ENCODE data around the gene ANKH. TPM values are rescaled to one million over a fixed set of nuclear protein-coding genes. Genes with fewer than 3 reads are reported as not detected.

ANKH gene
- total RNA-seq, 1 experiment from 2014 or later: 13.9 TPM

GRCh38 chr5:14873790-14874189 lies 2.2 kb upstream of the ANKH start:
- Histone ChIP-seq H3K36me3 (ENCODE audit: insufficient read depth, low read length, poor library complexity, severe bottlenecking) (no peaks in the 10 kb centered on the region), H3K4me1 (ENCODE audit: insufficient read depth, low read length, poor library complexity, severe bottlenecking) (peaks cover 5% of the 10 kb centered on the region), H3K27me3 (replicated peaks; ENCODE audit: insufficient read depth, low read depth, low read length, poor library complexity) (peaks cover 58% of the 10 kb centered on the region), H3K4me3 (ENCODE audit: low read depth, low read length, poor library complexity, severe bottlenecking) (no peak overlapping the region), H3K27ac (ENCODE audit: low read depth, low read length, poor library complexity, severe bottlenecking) (no peak overlapping the region), H3K9me3 (ENCODE audit: low read depth, low read length, poor library complexity, severe bottlenecking) (no peaks in the 10 kb centered on the region)
- CTCF ChIA-PET: no interaction called here
- POLR2A ChIA-PET (ENCODE audit: low non-redundant PET): no interaction called here
- no TSS peak for BruUV-seq (replicated peaks)
- no peak for DNase-seq (ENCODE audit: low spot score)
- intact Hi-C loops (cut with micrococcal nuclease; ENCODE audit: unreplicated experiment): loop anchor here (2.0 to 5.0 kb wide), 3 partner anchors 63 to 146 kb away; no protein-coding TSS in a partner anchor
- TF ChIP-seq EZH2 (IDR thresholded peaks at IDR 0.05; ENCODE audit: borderline replicate concordance, low read depth, low read length, poor library complexity, severe bottlenecking): no peak
- no peak for TF ChIP-seq CTCF (conservative IDR thresholded peaks at IDR 0.05; ENCODE audit: low read depth, low read length)

- Histone ChIP-seq H3K4me3 (ENCODE audit: low read depth, low read length, poor library complexity, severe bottlenecking) (no peak overlapping the region), H3K36me3 (ENCODE audit: insufficient read depth, low read length, poor library complexity, severe bottlenecking) (no peaks in the 10 kb centered on the region), H3K27me3 (replicated peaks; ENCODE audit: insufficient read depth, low read depth, low read length, poor library complexity) (peaks cover 61% of the 10 kb centered on the region), H3K27ac (ENCODE audit: low read depth, low read length, poor library complexity, severe bottlenecking) (no peak overlapping the region), H3K9me3 (ENCODE audit: low read depth, low read length, poor library complexity, severe bottlenecking) (no peaks in the 10 kb centered on the region), H3K4me1 (ENCODE audit: insufficient read depth, low read length, poor library complexity, severe bottlenecking) (peaks cover 5% of the 10 kb centered on the region)
- no peak for DNase-seq (ENCODE audit: low spot score)
- intact Hi-C loops (cut with micrococcal nuclease; ENCODE audit: unreplicated experiment): loop anchor here (2.0 to 5.0 kb wide), 3 partner anchors 64 to 146 kb away; no protein-coding TSS in a partner anchor
- BruUV-seq (replicated peaks): no TSS peak
- TF ChIP-seq EZH2 (IDR thresholded peaks at IDR 0.05; ENCODE audit: borderline replicate concordance, low read depth, low read length, poor library complexity, severe bottlenecking) (no peak), CTCF (conservative IDR thresholded peaks at IDR 0.05; ENCODE audit: low read depth, low read length) (no peak)
- CTCF ChIA-PET: no interaction called here
- POLR2A ChIA-PET (ENCODE audit: low non-redundant PET): no interaction called here
Observed at GRCh38 chr5:14873093-14873492, 1.5 kb upstream of the ANKH start.

- ChIA-PET CTCF (no interaction called here), POLR2A (ENCODE audit: low non-redundant PET) (no interaction called here)
- Histone ChIP-seq H3K27ac (ENCODE audit: low read depth, low read length, poor library complexity, severe bottlenecking) (no peak overlapping the region), H3K27me3 (replicated peaks; ENCODE audit: insufficient read depth, low read depth, low read length, poor library complexity) (peaks cover 60% of the 10 kb centered on the region), H3K36me3 (ENCODE audit: insufficient read depth, low read length, poor library complexity, severe bottlenecking) (no peaks in the 10 kb centered on the region), H3K4me3 (ENCODE audit: low read depth, low read length, poor library complexity, severe bottlenecking) (peak overlapping the region; percentile 51), H3K9me3 (ENCODE audit: low read depth, low read length, poor library complexity, severe bottlenecking) (no peaks in the 10 kb centered on the region), H3K4me1 (ENCODE audit: insufficient read depth, low read length, poor library complexity, severe bottlenecking) (peaks cover 5% of the 10 kb centered on the region)
- peak; percentile 12 for DNase-seq (ENCODE audit: low spot score)
- TF ChIP-seq EZH2 (IDR thresholded peaks at IDR 0.05; ENCODE audit: borderline replicate concordance, low read depth, low read length, poor library complexity, severe bottlenecking) (no peak), CTCF (conservative IDR thresholded peaks at IDR 0.05; ENCODE audit: low read depth, low read length) (no peak)
- BruUV-seq (replicated peaks): no TSS peak
- intact Hi-C loops (cut with micrococcal nuclease; ENCODE audit: unreplicated experiment): loop anchor here (2.0 to 5.0 kb wide), 3 partner anchors 64 to 145 kb away; no protein-coding TSS in a partner anchor
Observed at GRCh38 chr5:14872070-14872989, 752 bp upstream of the ANKH start.
